Glomerular endothelial cell (primary cell): ENCODE results near the gene MTHFD2. TPM values are rescaled to one million over a fixed set of nuclear protein-coding genes. Genes with fewer than 3 reads are reported as not detected.
A peak's percentile ranks its signal among the peaks of the same experiment; 100 is the strongest.
"Not testable (repeated sequence)": the region's sequence is repeated elsewhere in the genome, so short reads cannot be mapped to it uniquely, and the experiment has no call there.

ENCODE experiments used
- DNase-seq: peaks from one replicate; pipeline ENCODE4 v3.0.0-alpha.2; 2011; ENCODE audit warnings: low read depth, low spot score; ENCODE audit errors: extremely low read depth
- total RNA-seq: library from RNA; depleted of rRNA; stranded (reverse); fragments of >200 nt; gene quantifications from 2 replicates; pipeline ENCODE4 v1.2.3, GENCODE V29; 2015

Gene MTHFD2
- total RNA-seq, 1 donor from 2014 or later, result 48.5 TPM

DNA sequence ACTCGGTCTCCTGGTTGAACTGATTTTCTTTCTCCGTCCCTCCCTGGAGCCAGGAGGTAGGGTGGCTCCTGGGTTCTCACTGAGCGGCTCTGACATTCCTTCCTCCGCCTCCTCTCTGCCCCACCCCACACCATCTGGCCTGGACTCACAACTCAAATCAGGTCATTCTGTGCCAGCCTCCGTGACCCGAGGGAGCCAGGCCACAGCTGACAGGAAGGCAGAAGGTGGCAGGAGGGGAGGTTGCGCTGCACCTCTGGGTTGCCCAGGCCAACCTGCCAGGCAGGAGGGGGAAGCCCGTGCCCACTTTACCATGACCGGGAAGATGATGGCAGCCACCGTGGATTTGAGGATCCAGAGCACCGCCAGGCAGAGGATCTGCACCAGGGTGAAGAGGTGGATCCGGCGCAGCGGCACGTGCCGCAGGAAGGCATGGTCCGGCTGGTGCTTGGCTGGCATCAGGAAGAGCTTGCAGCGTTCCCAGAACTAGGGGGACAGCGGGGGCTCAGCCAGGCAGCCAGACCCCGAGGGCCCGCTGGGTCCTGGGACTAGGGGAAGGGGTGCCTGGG lies 28.3 kb downstream of the MTHFD2 start:
- DNase-seq, result no peak

DNA sequence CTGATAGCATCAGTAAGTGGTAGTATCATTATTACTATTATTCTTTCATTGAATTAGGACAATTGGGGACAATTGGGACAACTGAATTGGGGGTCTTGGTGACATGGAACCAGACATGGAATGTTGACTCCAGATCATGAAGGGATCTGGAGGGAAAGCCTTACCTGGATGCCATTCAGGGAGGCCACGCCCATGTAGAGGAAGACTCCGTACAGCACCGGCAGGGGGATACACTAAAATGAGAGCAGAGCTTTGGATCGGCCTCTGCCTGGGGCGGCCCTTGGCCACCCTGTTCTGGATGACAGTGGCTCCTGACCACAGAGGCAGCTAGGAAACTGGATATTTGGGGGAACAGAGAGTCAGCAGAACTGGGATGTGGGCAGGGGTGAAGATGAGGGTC lies 29.2 kb downstream of the MTHFD2 start:
- DNase-seq, result no peak

DNA sequence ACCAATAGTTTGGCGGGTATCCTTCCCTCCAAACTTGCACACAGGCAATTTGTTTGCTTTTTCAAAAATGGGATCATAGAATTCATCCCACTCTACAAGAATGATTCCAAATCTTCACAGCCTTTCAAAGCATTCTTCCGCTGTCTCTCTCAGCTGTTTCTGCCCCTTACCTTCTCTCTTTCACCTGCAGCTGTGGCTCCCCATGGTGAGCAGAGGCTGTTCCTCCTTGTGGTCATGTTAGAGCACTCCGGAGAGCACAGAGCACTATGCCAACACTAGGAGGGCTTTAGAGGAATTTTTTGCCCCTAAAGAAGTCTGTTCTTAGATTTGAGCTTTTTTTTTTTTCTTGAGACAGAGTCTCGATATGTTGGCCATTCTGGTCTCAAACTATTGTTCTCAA lies 30.4 kb downstream of the MTHFD2 start:
- no peak for DNase-seq

DNA sequence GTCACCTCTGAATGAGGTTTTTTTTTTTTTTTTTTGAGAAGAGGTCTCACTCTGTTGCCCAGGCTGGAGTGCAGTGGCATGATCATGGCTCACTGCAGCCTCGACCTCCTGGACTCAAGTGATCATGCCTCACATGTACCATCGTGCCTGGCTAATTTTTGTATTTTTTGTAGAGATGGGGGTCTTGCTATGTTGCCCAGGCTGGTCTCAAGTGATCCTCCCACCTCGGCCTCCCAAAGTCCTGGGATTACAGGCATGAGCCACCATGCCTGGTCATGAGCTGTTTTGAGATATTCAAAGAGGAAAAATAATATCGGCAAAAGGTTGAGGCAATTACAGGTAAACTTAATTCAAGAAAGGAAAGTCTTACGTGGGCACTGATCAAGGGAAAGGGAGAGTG lies 31.4 kb downstream of the MTHFD2 start:
- not testable (repeated sequence) for DNase-seq

DNA sequence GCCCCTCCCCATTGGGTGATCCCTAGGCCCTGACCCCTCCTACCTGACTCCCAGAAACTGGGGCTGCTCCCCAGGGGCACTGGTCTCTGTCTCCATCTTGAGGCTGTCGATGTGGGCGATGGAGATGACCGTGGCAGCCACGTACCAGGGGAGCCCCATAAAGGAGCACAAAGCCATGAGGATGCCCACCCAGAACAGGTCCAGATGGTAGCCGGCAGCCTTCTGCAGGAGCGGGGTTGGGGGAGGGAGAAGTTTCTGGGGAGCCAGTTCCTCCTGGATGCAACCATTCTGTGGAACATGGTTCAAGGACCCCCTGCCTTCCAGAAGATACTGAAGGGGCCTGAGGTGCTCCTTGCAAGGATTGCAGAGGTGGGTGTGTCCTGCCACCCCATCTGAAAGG lies 34.0 kb downstream of the MTHFD2 start:
- no peak for DNase-seq

DNA sequence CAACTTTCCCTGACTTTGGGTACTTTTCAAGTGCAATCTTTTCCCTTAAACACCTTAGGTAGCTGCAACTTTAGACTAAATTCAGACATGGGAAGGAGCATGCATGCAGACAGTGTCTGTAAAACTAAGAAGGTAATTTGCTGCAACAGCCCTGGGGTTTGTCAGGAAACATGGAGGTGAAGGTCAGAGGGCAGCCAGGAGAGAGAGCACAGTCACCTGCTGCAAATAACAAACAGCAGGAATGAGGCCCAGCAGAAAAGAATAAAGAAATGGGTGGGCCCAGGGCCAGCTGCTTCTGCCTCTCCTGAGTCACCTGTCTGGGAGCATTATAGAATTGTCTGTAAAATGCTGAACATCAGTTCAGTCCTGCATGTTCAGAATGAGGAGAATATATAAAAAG lies 35.2 kb downstream of the MTHFD2 start:
- DNase-seq, result no peak

DNA sequence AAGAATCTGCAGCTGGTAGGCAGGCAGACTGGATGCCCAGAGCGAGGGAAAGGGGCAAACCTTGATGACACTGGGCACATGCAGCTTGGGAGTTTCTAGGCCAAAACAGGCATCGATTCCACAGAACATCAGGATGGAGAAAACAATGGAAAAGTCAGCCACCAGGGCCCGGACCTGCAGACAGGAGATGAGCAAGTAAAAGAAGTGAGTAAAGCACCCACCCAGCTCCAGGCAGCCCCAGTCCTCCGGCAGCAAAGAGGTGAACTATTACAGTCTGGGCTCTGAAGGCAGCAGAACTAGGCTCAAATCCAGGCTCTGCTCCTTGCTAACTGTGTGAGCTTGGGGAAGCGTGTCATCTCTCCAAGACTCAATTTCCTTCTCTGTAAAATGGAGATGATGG lies 36.6 kb downstream of the MTHFD2 start:
- DNase-seq, result no peak

DNA sequence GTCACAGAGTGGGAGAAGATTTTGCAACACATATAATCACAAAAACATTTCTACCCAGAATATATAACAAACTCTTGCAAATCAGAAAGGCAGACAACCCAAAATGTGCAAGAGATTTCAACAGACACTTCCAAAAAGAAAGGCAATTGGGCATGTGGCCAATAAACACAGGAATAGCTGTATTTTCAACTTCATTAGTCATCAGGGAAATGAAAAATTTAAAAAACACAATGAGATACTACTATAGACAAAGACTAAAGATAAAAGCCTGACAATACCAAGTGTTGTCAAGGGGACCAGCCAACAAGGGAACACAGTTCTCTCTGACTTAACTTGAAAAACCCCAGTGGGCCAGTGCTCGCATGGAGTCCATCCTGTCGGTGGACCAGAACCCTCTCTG lies 40.5 kb downstream of the MTHFD2 start:
- DNase-seq, result no peak

DNA sequence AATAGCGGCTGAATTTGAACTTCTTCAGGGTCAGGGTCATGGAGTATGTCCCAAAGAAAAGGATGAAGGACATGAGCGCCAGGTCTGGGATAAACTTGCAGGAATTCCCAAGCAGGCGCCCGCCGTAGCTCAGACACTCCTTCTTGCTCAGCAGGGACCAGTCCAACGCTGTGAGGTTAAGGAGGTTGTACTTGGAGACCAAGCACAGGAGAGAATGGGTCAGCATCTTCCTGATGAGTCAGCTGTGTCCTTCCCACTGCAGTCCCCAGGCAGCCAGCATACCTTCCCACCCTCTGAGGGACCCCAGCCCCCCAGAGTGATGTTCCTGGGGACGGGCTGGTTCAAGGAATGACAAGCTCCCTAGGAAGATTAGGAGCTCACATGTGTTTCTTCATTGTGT lies 40.9 kb downstream of the MTHFD2 start:
- no peak for DNase-seq

DNA sequence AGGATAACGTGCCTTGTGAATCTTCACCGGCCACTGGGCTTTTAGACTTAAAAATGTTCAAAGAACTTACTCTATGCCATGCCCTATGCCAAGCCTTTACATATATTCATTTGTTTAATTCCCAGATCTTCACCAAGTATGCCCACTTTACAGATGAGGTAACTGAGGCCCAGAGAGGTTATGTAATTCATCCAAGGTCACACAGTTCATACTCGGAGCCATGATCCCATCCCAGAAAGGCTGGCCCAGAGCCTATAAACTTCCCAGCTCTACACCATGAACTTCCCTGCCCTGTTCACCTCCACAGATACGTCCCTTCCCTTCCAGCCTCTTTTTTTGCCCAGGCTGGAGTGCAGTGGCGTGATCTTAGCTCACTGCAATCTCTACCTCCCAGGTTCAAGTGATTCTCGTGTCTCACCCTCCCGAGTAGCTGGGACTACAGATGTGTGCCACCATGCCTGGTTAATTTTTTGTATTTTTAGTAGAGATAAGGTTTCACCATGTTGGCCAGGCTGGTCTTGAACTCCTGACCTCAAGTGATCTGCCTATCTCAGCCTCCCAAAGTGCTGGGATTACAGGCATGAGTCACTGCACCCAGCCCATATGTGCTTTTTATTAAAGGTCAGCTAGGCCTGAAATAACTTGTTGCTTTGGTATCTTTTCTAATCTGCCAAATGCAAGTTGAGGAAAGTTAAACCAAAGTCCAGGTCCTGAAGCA lies 44.1 kb downstream of the MTHFD2 start:
- DNase-seq, result no peak

DNA sequence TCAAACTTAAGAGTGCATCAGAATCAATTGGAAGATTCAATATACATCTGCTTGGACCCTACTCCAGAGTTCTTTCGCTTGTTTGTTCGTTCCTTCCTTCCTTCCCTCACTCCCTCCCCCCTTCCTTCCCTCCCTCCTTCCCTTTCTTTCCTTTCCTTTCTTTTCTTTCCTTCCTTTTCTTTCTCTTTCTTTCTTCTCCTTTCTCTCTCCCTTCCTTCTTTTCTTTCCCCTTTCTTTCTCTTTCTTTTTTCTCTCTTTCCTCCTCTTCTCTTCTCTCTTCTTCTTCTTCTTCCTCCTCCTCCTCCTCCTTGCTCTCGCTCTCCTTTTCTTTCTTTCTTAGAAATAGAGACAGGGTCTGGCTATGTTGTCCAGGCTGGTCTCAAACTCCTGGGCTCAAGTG lies 45.9 kb downstream of the MTHFD2 start:
- no peak for DNase-seq

DNA sequence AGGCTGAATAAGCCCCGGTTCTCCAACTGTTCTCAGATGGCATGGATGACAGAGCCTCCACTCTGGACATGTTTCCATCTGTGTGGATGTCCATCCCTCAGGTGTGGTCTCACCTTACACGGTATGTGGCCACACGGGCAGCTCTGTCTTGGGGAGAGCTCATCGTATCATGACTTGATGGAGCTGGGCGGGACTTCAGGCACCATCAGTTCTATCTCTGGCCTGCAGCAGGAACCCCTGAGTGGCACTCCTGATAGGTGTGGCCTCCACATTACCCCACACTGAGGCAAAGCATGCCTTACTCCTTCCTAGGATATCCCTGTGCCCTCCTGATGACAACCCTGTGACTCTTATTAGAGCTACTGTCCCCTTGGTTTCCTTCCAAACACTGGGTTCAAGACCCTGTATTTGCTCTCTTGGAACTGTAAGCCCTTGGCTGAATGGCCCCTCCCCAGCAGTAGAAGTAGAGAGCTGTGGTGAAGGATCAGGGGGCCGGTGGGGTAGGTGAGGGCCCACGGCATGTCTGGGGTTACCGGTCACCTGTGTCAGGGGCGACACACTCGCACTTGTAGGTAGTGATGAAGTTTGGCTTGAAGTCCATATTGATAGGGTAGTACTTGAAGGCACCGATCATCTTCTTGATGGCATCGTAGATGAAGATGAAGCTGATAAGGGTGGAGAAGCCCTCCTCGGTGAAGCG lies 48.2 kb downstream of the MTHFD2 start:
- DNase-seq, result no peak

DNA sequence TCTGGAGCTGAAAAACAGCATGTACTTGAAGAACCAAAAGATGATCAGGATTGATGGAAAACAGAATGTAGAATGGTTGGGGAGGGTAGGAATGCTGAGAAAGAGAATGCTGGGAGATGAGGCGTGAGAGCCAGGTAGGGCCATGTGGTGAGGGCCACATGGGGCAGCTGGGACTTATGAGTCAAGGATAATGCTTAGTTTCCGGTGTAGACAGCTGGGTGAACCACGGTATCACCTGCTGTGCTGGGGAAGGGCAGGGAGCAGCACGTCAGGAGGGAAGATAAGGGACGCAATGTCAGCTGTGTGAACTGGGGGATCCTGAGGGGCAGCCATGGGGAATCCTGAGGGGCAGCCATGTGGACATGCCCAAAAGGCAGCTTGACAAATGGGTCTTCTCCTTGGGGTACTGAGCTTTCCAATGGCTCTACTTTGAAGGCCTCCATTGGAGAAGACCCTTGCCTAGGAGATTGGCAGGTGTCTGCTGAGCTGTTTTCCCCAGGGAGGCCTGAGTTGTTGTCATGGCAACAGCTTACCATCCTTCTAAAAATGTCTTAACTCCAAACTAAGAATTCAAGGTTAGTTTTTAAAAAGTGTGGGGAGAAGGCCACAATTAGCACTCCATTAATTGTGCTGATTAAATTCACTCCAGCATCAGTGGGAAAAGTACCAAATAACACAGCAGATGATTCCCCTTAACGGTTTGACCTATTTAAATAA lies 51.1 kb downstream of the MTHFD2 start:
- no peak for DNase-seq

DNA sequence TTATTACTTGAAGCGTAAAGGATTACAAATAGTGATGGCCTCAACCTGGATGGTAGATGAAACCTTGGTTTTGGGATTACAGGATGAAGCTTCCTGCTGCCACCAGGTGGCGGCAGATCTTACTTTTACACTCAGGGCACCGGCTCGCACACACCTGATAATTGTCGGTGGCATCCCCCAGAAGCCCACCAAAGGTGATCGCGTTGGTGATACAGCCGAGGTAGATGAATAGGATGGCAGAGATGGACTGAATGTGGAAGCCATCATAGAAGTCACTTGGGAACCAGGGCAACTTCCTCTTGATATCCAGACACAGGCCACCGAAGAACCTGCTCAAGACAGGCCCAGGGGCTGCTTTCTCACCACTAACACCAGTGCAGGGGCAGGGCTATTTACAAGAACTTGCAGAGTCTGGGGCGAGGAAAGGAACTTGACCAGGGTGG lies 51.8 kb downstream of the MTHFD2 start:
- DNase-seq, result peak; percentile 9

DNA sequence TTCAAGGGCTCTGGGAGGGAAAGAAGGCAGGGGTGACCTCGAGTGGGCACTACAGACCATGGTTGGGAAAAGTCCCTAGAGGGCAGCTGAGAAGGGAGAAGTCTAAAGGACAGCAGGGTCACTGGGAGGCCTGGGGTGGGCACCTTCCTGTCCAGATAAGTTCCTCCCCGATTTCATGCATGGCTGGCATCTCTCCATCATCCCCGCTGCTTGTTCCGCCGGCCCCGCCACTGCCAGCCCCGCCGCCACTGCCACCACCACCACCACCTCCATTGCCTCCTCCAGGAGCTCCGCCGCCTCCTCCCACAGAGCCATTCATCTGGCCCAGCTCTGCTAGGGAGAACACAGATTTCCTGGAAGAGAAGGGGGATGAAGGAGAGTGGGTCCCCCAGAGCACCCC lies 53.6 kb downstream of the MTHFD2 start:
- no peak for DNase-seq

DNA sequence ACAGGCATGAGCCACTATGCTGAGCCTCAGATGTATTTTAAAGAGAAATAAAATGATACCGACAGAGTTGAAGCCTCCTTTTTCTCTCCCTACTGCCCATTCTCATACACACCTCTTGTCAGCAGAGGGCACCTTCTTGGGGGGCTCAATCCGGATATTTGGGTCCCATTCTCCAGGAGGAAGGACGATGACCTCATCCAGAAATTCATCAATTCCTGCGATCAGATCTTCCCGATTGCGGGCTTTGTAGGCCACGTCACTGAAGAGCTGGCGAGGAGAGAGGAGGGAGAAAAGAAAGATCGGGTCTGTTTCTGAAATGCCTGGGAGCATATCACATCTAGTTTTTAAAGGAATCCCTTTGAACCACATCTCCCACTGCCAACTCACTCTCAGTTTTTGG lies 54.4 kb downstream of the MTHFD2 start:
- DNase-seq, result no peak

DNA sequence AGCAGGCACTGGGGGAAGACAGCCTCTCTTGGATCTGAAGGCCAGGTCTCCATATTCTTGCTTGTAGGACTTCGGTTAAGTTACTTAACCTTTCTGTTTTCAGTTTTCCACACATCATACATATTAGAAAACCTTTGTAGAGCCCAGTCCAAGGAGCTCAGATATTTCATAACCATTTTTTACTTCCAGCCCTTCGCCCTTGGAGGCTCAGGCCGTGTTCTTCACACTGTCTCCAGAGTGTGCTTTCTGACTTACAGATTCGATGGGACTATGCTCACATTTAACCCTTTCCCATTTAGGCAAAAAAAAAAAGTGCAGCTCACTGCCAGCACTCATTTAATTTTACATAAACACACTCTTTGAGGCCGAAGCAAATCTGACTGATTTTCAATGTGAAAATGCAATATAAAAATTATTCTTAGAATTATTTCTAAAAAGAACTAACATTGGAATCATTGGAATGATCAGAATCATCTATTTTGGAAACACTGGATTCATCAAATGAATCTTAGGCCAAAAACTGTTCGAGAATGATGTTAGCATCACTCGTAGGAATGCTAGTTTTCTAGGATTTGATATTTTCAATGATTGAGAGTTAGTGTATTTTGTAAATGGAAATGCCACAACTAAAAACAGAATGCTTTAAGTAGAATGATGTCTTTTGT lies 55.0 kb downstream of the MTHFD2 start:
- DNase-seq, result no peak

DNA sequence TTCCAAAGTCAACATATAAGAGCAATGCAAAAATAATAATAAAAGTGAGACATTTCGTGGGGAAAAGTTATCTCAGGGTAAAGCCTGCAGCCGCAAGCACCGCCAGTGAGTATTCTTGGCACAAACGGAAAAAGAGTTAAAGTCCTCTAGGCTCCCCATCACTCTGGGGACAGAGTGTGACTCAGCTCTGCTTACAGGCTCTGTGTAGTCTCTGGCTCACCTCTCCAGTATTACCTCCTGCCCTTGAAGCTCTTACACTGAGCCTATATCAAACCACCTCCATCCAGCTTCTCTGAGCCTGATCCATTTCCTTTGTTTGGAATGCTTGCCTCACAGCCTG lies 55.5 kb downstream of the MTHFD2 start:
- DNase-seq, result no peak

DNA sequence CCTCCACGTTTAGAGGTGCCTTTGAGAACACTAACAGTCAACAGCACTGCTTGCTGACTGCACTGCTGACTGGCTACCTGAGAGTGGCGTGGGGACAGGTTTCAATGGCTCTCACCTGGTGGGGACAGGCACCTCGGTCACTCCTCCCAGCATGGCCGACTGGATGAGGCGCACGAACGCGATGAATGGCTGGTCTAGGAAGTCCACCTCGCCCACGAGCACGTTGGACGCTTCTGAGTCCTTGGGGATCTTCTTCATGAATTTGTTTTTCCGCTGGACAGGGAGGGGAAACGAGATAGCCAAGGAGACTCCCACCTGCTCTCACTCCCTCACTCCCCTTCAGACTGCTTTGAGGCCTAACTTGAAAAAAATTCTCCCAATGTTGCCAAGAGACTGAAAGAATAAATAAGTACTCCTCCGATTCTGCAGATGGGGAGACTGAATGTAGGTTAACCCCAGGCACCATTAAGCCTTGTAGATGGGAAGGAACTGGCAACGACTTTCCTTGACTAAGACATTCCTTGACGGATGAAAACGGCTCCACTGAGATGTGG lies 57.3 kb downstream of the MTHFD2 start:
- no peak for DNase-seq

DNA sequence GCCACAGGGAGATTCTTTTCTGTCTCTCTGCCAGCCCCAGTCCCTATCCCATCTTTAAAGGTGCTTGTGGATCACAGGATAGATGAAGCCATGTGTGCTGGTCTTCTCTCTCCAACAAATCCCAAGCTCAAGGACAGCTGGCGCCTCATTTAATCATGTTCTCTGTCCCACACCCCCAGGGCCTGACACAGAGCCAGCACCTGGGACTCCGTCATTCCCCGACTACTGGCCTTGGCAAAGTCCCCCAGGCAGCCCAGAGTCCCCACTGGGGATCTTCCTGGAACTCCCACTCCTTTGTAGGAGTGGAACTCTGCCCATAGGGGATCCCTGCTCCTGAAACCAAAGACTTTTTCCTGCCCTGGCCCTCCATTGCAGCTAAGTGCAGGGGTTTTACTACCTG lies 60.8 kb downstream of the MTHFD2 start:
- no peak for DNase-seq

DNA sequence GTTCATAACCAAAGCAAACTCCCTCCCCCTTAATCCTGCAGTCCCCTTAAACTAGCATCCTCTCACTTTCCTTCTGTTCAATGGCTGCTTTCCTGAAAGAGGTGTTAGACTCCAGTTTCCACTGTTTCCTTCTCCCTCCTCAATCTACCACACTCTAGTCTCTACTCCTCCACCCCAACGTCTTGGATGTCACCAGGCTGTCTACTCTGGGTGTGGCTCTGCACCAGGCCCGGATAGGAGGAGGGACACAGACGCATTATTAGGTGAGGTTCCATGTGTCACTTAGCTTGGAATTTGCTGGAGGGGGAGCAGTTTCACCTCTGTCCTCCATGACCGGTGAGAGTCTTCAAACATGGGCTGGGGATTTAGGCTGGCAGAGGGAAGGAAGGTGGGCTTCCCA lies 61.3 kb downstream of the MTHFD2 start:
- DNase-seq, result no peak
